HG02970 (cell line): ENCODE measurements around the gene CTSA.
"Not testable (repeated sequence)": the region's sequence is repeated elsewhere in the genome, so short reads cannot be mapped to it uniquely, and the experiment has no call there.

ENCODE experiments used
- ATAC-seq: cut with Tn5 transposase; IDR thresholded peaks from one replicate; pipeline ENCODE4 v1.9.1; 2021; ENCODE audit warnings: mild to moderate bottlenecking, moderate library complexity, moderate number of reproducible peaks; ENCODE audit not compliant: unreplicated experiment, low FRiP score

CTSA gene

DNA sequence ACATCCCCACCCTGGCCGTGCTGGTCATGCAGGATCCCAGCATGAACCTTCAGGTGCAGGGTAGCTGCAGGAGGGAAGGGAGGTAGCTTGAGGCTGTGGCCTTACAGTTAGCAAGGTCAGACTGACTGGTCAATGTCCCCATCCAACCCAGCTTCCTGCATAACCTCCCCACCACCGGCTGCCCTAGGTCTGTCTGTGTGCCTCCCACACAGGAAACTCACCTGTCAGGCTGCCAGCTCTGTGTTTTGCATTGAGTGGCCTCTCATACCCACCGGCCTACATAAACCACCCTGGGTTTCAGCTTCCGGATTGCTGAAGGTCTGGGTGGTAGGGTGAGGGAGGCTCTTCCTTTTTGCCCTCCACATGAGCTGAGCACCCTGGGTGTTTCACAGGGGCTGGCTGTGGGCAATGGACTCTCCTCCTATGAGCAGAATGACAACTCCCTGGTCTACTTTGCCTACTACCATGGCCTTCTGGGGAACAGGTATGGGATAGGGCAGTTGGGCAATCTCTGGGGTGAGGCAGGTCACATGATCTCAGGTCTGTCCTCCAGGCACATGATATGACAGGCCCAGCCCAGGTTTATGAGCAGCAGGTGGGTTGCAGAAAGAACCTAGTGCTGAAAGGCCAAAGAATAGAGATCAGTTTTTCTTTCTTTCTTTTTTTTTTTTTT, 1.8 kb downstream of the CTSA start:
- ATAC-seq: no peak

DNA sequence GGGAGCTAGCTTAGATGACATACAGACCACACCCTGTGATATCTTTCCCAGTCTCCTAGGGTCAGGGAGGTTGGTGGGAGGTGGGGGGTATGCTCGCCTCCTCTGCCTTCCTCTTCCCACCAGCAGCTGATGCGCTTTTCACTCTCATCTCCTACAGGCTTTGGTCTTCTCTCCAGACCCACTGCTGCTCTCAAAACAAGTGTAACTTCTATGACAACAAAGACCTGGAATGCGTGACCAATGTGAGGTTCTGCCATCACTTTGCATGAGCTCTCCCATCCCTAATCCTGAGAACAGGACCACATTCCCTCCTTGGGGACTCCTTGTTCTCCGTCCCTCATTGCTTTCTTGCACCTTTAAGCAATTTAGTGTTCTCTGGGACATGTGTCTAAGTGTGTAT, 2.7 kb downstream of the CTSA start:
- ATAC-seq: no peak

DNA sequence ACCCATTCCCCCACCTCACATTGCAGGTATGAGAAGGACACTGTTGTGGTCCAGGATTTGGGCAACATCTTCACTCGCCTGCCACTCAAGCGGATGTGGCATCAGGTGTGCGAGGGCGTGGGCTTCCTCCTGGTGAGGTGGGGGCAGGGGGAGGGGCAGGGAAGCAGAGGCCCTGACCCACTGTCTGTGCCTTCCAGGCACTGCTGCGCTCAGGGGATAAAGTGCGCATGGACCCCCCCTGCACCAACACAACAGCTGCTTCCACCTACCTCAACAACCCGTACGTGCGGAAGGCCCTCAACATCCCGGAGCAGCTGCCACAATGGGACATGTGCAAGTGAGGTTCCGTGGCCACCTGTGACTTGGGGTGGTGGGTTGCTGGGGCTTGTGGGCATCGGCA, 3.7 kb downstream of the CTSA start:
- no peak for ATAC-seq

DNA sequence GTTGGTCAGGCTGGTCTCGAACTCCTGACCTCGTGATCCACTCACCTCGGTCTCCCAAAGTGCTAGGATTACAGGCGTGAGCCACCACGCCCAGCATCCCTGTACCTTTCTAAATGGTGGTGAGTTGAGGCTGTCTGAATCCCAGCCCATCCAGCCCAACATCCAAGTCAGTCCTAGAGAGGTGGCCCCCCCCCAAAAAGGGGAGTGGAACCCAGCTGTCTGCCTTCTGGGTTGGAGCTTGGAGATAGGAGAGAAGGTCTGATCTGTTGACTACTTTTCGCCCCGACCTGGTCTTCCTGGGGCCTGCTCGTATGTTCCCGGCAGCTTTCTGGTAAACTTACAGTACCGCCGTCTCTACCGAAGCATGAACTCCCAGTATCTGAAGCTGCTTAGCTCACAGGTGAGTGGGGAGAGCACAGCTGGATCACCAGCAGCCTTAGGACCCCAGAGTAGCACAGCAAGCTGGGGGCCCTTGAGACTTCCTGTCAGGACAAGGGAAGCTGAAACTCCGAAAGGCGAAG, 5.6 kb downstream of the CTSA start:
- ATAC-seq: no peak

DNA sequence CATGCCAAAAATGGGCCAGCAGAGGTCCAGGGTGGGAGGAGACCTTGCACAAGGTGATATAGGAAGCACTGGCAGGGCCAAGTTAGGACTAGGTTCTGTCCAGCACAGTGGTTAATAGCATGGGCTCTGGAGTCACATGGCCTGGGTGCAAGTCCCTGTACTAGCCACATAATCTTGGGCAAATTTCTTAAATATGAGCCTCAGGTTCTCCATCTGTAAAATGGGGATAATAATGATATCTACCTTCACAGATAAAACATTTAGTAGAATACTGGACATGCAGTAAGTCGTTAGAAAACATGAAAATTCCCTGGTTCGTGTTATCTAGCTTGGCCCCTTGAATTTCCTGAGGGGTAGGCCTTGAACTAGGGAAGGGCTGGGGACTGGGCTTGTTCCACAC, 6.2 kb downstream of the CTSA start:
- no peak for ATAC-seq

DNA sequence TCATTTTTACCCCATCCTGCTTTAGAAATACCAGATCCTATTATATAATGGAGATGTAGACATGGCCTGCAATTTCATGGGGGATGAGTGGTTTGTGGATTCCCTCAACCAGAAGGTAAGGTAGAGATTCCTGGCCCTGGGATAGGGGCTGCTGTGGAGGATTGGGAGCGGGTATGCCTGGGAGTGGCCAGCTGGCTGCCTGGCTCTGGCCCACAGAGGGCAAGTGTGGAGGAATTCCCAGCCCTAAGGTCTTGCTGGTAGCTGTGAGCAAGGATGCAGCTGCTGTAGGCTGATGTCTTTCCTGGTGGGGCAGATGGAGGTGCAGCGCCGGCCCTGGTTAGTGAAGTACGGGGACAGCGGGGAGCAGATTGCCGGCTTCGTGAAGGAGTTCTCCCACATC, 6.6 kb downstream of the CTSA start:
- no peak for ATAC-seq

DNA sequence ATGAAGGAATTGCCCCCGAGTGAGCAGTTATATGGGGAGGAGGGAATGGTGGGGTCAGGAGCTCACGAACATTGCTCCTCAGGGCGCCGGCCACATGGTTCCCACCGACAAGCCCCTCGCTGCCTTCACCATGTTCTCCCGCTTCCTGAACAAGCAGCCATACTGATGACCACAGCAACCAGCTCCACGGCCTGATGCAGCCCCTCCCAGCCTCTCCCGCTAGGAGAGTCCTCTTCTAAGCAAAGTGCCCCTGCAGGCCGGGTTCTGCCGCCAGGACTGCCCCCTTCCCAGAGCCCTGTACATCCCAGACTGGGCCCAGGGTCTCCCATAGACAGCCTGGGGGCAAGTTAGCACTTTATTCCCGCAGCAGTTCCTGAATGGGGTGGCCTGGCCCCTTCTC, 7.2 kb downstream of the CTSA start:
- no peak for ATAC-seq

DNA sequence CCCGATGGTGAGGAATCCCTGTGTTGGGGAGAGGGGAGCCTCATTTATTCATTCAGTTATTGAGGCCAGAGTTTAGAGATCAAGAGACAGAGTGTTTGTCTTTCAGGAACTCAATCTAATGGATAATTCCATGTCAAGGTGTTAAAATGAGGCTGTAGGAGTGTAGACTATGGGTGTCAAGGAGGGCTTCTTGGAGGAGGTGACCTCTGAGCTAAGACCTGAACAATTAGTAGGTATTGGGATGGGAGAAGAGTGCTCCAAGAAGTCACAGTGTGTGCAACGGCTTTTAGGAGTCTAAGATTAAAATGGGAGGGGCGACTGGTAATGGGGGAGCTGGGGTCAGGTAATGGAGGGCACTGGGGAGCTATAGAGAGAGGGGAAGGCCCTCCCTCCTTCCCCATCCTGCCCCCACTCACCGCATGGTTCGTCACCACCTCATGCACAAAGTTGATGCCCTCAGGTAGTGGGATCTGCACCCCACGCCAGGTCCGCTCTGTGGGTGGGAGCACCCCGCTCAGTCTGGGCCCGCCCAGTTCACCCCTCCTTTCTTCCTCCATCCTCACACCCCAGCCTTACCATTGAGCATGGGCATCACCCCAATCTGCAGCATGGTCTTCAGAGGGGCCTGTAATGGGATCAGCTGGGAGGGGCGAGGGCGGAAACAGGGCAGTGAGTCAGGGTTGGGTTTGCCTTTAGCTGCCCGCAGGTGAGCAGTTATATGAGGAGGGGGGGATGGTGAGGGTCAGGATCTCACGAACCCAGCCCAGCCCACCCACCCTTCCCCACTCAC, 8.1 kb downstream of the CTSA start:
- no peak for ATAC-seq

DNA sequence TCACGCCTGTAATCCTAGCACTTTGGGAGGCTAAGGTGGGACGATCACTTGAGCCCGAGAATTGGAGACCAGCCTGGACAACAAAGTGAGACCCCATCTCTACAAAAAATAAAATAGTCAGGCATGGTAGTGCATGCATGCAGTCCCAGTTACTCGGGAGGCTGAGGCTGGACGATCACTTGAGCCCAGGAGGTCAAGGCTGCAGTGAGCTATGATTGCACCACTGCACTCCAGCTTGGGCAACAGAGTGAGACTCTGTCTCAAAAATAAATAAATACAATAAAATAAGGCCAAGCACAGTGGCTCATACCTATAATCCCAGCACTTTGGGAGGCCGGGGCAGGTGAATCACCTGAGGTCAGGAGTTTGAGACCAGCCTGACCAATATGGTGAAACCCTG, 10.2 kb downstream of the CTSA start:
- not testable (repeated sequence) for ATAC-seq

DNA sequence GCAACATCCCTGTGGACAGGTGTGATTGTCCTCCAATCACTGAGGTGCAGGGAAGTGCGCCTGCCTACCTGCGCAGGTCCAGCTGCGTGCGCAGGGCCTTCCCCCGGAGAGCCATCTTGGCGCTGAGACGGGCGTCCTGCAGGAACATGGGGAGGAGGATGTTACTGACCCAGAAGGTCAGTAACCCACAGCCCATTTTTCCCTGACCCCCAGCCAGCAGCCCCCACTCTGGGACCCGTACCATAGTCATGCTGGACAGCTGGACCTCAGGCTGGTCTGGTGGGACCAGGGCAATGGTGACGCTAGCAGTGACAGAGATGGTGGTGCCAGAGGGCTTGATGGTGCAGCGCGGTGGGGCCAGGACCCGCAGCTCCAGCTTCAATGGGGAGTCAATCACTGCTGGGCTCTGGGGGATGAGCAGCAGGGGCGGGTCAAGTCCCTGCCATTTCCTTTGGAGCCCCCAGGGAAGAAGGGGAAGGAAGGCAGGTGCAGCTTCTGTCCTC, 11.1 kb downstream of the CTSA start:
- ATAC-seq: no peak

DNA sequence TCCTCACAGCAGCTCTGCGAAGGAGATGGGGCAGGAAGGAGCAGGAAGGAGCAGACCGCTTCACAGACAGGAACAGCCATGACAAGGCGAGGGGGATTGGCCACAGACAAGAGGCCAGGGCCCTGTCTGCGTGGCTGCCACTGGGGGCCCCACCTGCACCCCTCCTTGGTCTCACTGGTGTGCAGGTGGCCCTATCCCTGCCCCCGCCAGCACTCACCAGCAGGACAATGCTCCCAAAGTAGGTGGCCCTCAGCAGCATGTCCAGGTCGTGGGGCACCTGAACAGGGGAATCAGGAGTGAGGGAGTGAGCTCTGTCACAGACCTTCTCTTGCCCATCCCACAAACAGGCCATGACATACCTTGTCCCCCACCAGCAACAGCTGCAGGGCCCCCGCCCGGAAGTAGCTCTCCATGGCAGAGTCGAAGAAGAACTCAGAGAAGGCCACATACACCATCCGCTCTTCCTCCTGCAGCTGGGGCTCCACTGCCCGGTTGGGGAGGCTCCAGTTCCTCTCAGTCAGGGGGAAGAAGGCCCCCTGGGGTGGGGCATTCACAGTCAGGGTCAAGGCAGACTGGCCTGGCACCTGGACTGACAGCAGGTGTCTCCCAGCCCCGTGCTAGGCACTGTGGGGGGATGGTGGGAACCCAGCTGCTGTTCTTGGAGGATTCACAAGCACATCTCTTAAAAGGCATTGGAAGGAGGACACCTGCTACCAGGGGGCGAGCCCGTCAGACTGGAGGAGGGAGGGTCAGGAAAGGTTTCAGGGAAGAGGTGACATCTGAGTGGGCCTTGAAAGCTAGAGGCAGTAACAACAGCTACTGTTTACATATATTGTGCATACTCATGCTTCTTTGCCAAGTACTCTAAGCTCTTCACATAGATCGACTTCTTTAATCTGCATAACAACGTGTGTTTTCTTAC, 13.7 kb downstream of the CTSA start:
- ATAC-seq: no peak

DNA sequence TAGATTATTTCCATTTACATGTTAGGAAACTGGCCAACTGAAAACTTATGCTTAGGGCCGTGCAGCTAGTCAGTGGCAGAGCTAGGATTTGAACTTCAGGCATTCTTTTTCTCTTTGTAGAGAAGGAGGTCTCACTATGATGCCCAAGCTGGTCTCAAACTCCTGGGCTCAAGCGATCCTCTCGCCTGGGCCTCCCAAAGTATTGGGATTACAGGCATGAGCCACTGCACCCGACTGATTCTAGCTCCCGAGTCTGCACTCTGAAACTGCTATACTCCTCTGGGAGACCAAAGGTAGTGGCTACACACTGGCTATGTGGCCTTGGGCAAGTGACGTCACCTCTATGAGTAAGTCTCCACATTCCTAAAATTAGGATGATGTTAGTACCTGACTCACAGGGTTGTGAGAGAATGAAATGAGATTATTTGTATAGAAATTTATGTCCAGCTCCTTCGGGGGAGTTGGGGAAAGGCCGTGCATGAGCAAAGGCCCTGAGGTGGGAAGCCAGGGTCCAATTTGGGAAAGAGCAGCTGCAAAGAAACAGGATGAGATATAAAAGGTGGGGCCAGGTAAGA, 14.5 kb downstream of the CTSA start:
- no peak for ATAC-seq

DNA sequence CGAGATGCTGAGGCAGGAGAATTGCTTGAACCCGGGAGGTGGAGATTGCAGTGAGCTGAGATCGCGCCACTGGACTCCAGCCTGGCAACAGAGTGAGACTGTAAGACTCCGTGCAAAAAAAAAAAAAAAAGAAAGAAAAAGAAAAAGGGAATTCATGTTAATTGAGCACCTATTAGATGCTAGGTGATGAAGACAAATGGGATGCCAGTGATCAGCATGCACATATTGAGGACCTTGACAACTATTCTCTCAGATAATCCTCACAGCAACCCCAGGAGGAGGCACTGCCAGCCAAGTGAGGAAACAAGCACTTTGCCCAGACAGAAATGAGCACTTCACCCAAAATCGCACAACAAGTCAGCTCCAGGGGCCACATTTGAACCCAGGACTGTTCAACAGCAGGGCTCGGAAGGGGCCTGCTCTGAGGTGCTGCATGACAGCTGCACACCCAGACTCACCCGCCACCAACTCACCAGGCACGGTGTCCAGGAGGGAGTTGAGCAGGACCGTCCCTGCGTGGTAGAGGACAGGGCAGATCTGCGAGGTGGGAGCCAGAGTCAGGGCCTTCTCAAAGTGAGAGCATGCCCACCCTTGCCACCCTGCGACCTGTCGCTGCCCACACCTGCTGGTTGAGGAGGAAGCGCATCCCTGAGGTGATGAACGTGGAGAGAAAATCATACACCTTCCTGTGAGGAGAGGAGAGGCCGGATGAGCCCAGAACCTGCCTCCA, 16.2 kb downstream of the CTSA start:
- no peak for ATAC-seq

DNA sequence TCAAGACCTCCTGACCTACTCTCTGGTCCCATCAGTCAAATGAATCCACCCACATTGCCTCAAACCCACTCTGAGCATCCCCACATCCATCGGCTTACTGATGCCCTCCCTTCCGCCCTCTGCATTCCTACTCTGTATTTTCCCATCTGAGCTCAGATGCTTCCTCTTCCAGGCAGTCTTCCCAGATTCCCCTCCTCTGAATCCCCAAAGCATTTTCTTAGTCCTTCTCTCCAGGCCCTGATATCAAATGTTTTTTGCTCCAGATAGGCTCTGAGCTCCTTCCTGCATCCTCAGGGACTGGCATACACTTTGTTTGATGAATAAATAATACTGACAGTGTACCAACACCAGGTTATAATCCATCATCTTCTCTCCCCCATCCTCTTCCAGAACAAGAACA, 16.9 kb downstream of the CTSA start:
- ATAC-seq: no peak

DNA sequence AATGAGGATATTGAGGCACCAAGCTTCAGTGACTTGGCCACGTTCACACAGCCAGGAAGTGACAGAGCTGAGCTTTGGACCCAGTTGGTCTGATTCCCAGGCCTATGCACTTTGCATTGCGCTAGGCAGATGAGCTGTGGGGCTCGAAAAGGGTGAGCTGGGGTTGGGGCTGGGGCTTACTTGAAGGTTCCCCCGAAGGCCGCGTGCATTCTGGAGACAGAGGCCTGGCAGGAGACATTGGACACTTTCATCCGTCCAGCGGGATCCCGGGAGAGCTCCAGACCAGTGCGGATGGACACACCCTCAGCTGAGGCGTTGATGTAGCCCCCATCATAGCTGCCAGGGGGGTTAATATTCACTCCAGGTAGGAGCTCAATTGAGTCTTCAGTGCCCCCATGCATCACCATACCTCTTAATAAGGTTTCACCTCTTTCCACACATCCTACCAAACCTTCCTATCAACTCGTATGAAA, 18.2 kb downstream of the CTSA start:
- no peak for ATAC-seq

DNA sequence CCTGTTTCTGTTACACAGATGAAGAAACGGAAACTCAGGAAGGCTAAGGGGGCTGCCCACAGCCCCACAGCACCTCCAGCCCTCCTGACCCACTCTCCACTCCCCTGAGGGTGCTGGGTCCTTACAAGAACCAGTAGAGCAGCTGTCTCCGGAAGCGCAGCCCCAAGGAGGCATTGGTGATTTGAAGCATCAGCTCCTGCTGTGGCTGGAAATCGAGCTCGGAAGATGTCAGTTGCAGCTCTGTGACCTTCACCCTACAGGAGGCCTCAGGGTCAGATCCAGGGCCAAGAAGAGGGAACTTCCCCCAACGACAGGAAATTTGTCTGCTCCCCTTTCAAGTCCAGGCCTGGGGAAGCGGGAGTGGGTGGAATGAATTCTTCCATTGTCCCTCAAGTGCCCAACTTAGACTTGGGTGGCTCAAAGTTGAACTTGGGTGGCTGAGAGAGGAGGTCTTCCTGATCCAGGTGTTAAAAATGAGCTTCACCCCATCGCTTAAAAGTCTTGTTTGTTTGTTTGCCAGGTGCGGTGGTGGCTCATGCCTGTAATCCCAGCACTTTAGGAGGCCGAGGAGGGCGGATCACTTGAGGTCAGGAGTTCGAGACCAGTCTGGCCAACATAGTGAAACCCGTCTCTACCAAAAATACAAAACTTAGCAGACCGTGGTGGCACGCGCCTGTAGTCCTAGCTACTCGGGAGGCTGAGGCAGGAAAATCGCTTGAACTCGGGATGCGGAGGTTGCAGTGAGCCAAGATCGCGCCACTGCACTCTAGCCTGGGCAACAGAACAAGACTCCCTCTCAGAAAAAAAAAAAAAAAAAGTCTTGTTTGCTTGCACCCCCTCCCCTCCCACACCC, 18.9 kb downstream of the CTSA start:
- ATAC-seq: no peak

DNA sequence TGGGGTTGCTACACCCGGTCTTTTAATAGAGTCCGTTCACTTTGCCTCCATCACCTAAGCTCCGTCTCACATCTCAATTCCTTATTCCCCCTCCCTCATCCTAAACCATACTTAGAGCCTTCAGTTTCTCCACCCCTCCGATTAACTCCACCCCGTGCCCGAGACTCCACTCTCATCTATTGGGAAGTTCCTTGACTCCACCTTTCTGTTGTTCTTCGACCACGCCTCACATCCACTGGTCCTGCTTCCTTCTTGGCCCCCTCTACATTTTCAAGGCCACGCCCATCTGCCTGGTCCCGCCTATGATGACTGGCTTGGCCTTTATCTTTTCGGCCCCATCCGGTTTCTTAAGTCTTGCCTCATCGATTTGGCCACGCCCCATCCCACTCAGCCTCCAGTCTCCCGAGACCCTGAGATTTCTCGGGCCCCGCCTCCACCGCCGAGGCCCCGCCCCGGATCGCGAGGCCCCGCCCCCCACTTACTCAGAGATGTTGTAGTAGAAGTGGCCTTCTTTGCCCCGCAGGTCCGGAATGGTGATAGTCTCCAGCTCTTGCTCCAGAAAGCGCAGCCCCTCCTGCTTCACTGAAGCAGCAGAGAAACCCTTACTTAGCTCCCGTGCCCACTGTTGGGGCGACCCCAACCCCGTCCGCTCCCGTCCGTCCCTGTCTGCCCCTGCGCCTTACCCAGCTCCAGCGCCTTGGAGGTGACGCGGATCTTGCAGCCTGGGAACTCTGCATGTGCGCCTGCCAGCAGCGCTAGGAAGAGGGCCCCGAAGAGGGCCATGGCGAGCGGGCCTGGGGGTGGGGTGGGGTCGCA, 19.7 kb downstream of the CTSA start:
- peak; percentile 91 for ATAC-seq
